CD4-positive, alpha-beta T cell treated with Interferon gamma for 1 hour (primary cell): ENCODE results near the gene CECR2.
A peak's percentile ranks its signal among the peaks of the same experiment; 100 is the strongest.

Experiments used
- DNase-seq: peaks from one replicate; pipeline ENCODE4 v3.0.0-alpha.2; 2020

The CECR2 gene

DNA sequence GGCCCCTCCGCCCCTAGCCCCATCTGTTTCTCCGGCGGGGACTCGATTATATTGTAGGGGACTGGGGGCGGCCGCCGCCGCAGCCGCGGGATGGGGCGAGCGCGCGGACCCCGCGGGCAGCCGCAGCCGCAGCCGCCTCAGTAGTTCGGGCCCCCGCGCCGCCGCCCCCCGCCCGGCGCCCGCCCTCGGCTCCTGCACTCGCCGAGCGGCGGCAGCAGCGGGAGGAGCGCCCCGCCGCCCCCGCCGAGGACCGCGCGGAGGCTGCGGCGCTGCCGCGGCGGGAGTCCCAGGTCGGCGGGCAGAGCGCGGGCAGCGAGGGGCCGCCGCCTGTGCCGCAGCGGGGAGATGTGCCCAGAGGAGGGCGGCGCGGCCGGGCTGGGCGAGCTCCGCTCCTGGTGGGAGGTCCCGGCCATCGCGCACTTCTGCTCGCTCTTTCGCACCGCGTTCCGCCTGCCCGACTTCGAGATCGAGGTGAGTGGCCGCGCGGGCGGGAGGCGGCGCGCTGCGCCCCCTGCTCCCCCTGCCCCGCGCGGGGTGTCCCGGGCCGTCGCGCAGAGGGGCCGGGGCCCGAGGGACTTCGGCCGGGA is at the start of gene CECR2:
CECR2 (plus strand) TSS at position 22 of the 587 bp plus-strand sequence; CDS start at position 346, 324 bp downstream.
- DNase-seq: peak; percentile 4

DNA sequence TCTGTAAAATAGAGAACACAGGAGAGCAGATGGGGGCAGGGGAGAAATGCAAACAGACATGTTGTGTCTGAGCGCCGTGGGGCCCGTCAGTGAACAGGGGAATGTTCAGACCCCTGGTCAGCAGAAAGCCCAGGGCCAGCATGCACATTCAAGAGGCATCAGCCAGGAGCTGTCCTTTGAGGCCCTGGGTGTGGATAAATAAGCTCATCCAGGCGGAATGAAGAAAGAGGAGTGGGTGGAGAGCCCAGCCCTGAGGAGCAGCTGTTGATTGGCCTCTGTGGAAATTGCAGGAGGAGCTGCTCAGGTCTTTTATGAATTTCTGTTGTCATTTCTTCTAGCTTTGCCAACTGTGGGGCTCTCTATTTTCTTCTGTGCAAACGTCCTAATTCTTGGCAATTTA is 49.7 kb upstream of the CECR2 start:
- DNase-seq: no peak

DNA sequence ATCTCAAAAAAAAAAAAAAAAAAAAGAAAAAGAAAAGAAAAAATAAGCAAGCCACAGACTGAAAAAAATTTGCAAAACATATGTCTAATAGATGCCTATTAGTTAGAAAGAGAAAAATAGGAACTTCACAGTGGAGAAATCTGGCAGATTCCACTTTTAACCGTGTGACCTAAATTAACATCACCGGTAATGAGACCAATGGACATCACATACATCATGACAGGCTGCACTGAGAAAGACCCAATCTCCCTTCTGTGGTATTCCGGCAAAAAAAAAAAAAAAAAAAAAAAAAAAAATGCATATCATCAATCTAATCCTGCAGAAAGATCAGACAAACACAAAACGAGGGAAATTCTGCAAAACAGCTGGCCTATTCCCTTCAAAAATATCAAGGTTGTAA is 46.7 kb upstream of the CECR2 start:
- DNase-seq: no peak

DNA sequence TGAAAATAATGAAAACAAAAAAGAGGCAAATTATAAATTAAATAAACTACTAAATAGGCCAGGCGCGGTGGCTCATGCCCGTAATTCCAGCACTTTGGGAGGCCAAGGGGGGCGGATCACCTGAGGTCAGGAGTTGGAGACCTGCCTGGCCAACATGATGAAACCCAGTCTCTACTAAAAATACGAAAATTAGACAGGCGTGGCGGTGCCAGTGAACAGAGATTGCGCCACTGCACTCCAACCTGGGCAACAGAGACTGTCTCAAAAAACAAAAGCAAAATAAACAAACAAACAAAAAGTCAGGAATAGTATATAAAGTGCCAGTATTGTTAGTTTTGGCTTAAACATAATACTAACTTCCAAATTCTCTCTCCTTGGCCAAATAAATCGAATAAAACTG is 37.6 kb upstream of the CECR2 start:
- no peak for DNase-seq

DNA sequence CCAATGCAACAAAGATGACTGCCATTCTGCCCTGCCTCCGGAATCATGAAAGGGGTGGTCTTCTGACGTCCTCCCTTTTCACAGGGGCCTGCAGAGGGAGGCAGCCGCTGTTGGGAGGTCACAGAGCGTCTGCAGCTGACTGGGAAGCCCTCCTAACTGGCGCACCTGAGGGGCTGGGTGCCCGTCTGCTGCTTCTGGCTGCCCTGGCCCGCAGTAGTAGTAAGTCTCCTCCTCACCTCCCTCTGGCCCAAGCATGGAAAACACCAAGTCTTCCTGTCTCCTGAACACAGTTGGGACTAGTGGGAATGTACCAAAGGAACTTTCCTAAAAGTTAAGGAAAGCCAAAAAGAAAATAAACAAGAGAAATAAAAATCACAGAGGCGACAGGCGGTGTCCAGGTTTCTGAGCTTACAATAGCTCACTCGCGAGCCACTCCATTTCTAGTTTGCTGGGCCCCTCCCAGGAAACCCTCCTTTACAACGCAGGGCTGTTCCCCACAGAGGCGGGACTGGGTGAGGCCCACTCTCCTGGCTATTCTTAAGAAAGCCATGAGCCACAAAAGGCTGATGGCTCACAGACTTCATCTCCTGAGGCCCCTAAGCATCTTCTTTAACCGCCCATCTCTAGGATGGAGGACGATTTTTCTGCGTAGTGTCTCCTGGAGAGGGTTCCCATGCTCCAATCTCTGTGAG is 37.0 kb upstream of the CECR2 start:
- DNase-seq: no peak

DNA sequence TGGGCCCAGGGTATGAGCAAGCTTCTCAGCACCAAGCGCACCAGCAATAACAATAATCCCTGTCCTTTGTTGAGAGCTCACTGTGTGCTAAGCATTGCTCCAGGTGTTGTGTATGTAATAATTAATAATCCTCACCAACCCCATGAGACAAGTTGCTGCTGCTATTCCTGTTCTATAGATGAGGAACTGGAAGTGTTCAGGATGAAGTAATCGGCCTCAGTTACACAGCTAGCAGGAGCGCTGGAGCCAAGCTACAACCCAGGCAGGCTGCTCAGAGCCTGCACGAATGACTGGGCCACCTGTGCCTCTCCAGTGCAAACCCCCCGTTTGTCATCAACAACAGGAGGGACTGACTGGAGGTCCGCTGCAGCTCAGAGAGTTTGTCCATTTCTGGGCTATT is 35.2 kb upstream of the CECR2 start:
- no peak for DNase-seq

DNA sequence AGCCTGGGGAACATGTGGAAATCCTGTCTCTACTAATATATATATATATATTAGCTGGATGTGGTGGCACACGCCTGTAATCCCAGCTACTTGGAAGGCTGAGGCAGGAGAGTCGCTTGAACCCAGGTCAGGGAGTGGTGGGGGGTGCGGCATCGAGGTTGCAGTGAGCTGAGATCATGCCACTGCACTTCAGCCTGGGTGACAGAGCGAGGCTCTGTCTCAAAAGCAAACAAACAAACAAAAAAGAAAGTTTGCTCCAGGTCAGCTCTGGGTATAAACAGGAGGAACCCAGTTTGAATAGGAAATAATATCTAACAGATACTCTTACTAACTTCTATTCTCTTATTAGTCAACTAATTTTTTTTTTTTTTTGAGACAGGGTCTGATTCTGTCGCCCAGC is 34.3 kb upstream of the CECR2 start:
- no peak for DNase-seq

DNA sequence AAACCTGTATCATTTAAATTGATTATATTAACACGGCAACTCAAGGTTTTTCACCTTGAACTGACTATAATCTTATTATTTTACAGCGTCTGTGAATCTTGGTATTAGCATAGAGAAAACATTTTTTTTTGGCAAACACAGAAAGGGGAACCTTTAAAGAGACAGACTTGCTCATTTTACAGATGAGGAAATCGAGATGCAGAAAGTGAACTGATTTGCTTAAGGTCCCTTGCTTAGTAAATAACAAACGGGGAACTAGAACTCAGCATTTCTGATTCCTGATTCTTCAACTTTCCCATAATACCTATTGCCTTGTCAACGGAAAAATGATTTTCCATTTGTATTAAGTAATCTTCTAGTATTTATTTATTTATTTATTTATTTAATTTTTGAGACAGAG is 33.2 kb upstream of the CECR2 start:
- DNase-seq: no peak

DNA sequence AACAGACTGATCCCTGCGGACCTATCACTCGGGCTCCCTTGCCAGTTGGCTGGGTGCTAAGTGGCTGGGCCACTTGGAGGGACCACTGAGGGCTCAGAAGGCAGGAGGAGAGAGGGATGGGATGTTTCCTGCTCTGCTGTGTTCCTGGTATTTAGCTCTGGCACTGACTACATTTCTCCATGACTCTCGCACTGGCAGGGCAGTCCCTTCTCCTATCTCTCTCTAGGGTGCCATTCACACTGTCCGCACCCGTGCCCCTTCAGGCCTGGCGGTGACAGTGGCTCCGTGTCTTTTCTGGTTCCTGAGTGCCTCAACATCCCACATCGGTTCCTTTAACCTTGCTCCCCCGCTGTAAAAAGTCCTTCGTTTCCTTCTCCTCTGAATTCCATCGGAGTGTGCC is 31.6 kb upstream of the CECR2 start:
- DNase-seq: no peak

- DNase-seq: no peak
These were observed 30.1 kb upstream of the CECR2 start for GRCh38 chr22:17339095-17339693.

DNA sequence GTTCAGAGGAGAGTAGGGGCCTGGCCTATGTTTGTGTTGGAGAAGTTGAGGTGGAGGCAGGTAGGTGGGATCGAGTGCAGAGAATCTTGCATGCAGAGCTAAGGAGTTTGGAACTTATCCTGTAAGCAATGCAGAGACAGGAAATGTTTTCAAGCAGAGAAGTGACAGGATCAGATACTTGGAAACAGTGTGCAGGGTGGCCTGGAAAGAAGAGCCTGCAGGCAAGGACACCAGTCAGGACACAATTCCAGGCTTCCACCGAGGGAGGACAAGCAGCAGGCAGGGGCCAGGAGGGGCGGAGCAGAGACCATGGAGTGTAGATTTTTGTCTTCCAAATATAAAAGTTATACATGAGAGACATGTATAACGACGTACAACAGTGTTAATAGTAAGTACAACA is 26.9 kb upstream of the CECR2 start:
- DNase-seq: no peak

- no peak for DNase-seq
These were observed 25.5 kb upstream of the CECR2 start for GRCh38 chr22:17343766-17344165.

DNA sequence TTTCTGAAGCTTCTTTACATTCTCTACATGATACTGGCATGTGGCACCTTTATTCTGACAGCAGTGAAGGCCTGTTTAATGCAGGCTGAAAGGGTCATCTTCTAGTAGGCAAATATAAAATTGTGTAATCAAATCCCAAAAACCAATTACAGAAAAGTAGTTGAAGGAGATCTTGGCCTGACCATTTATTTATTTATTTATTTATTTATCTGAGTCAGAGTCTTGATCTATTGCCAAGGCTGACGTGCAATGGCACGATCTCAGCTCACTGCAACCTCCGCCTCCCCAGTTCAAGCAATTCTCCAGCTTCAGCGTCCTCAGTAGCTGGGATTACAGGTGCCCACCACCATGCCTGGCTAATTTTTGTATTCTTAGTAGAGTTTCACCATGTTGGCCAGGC is 22.7 kb upstream of the CECR2 start:
- no peak for DNase-seq

DNA sequence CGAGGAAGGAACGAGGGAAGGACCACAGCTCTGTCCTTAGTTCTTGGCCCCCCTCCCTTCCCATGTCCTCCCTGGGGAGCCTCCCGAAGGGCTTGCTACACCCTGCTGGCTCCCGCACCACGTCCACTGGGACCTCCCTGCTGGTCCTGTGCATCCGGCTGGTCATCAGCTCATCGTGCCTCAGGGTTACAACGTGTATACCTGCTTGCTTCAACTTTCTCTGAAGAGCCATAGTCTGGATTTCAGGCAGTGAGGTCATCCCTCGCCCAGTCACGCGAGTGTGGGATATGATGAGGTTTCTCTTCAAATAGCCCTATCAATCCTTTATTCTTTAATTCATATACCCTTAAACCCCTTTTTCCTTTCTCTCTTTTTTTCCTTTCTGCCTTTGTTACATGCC is 21.5 kb upstream of the CECR2 start:
- no peak for DNase-seq

DNA sequence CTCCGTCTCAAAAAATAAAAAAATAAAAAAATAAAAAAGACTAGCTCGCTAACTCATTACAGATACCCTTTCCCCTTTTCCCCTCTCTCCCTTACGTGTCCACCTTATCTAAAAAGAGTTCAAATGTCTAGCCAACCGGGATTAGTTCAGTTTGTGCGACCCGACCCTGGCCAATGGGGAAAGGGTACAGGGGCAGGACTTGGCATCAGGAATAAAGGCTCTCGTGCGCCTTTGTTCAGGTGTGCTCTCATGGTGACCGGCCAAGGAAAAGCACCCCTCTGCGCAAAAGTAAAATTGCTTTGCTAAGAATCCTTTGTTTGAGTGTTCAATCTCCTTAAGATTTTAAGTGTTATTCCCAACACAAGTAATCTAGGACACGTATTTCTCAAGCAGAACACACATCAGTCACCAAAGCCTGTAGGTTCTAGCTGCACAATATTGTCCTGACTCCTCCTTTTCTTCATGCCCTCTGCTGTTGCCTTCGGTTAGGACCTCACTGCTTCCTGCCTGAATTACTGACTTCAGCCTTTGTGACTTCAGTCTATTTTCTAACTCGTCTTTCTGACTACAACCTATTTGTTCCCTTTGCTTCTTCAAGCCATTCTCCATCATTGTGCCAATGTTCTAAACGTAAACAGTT is 20.7 kb upstream of the CECR2 start:
- no peak for DNase-seq

- DNase-seq: no peak
These were observed 20.1 kb upstream of the CECR2 start for GRCh38 chr22:17349172-17349571.

- DNase-seq: no peak
These were observed 19.0 kb upstream of the CECR2 start for GRCh38 chr22:17350292-17350691.

GRCh38 chr22:17352798-17353197 is 16.5 kb upstream of the CECR2 start:
- DNase-seq: no peak

DNA sequence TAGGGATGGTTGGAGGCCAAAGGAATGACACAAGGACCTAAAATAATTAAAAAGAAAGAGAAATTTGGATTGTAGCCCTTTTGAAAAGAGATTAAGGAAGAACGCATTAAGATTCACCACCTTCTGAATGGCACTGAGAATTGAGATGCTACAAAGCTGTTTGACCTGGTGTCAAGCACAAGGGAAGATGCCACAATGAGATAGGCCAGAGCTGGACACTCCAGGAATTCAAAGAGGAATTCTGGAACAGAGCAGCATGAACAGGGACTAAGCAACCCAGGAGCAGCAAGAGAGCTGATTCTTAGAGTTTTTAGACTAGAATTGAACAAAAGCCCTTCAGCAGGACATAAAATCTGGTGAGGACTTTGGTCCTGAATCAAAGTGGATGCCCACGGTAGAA is 11.6 kb upstream of the CECR2 start:
- DNase-seq: no peak

- no peak for DNase-seq
These were observed 10.8 kb upstream of the CECR2 start for GRCh38 chr22:17358415-17358814.

DNA sequence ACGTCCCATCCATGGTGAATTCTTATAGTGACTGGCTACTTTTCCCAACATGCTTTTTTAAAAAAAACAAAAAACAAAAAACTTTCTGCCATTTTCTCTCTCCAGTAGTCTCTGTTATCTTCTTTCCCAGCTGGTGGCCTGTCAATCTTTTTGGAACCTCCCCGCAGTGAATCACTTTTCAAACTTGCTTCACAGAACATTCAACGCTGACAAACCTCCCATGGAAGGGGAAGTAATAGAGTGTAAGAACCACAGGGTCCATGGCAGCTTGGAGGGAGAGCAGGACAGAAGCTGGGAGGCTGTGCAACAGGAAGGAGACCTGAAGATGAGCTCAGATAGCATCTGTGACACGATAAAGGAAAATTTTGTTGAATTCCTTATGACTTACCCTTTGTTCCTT is 9.8 kb upstream of the CECR2 start:
- no peak for DNase-seq

- no peak for DNase-seq
These were observed 2.9 kb upstream of the CECR2 start for GRCh38 chr22:17366329-17366728.

DNA sequence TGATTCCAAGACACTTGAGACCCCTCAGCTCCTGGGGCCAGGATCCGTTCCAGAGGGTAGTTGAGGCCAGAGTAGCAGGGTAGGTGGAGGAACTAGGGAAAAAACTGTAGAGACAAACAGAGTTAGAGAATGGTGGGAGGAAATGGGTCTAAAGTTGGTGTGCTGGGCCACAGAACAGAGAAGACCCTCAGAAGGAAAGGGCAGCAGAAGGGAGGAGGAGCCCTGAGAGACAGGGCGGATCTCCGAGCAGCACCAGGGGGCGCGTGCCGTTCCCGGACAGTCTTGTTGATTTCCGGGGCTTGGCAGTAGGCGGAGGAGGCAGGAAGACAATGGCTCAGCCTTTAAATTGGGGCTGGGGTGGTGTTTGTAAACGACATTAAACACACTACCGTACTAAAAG is 2.4 kb upstream of the CECR2 start:
- DNase-seq: peak; percentile 25

DNA sequence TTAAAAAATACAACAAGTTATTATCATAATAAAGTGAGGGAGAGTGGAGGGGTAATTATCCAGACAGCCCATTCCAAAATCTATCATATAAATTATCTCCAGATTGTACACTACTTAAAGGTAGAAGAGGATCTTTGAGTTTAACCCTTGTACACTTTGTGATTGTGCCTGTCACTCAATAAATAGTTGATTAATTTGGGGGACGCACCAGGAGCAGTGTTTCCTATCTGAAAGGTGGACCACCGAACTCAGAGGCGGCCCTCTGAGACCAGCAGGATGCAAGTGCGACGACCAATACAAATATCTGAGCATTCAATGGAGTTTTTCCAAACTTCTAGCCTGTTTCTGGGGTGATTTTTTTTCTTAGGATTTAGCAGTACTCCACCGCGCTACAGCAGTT is 1.1 kb upstream of the CECR2 start:
- no peak for DNase-seq
